Muscle of leg (tissue), 16 donors: ENCODE results near the gene KRTAP20-1. TPM values are rescaled to one million over a fixed set of nuclear protein-coding genes. Genes with fewer than 3 reads are reported as not detected.
A peak's percentile ranks its signal among the peaks of the same experiment; 100 is the strongest.

Experiments
- DNase-seq: peaks from one replicate; pipeline ENCODE4 v3.0.0; 2013
- H3K27ac ChIP-seq: one replicate; pipeline ENCODE4 v1.5.1; 2013; ENCODE audit warnings: mild to moderate bottlenecking, low read length, control low read depth
- H3K27me3 ChIP-seq: one replicate; pipeline ENCODE4 v1.6.1; 2013; ENCODE audit warnings: low read length; ENCODE audit not compliant: control insufficient read depth, insufficient read depth
- H3K36me3 ChIP-seq: one replicate; pipeline ENCODE4 v1.6.1; 2013; ENCODE audit warnings: low read length; ENCODE audit not compliant: control insufficient read depth, insufficient read depth
- H3K4me1 ChIP-seq: one replicate; pipeline ENCODE4 v1.6.1; 2013; ENCODE audit warnings: low read length; ENCODE audit not compliant: control insufficient read depth, insufficient read depth
- H3K4me3 ChIP-seq: one replicate; pipeline ENCODE4 v1.5.1; 2013; ENCODE audit warnings: low read length, control low read depth
- H3K9me3 ChIP-seq: replicated peaks from 2 replicates; pipeline ENCODE4 v1.6.1; 2013; ENCODE audit warnings: low read depth, low read length; ENCODE audit not compliant: control insufficient read depth
- WGBS: methylation state at CpG from one replicate; pipeline ENCODE4 v1.1.5; 2013; ENCODE audit warnings: missing lambda C conversion rate; ENCODE audit not compliant: insufficient coverage; 5-methylcytosine and 5-hydroxymethylcytosine counted together
- long read RNA-seq, 11 donors: transcript quantifications; one replicate each; lab custom pipeline, GENCODE V29; 2026
- polyA plus RNA-seq, 8 donors: library from polyadenylated mRNA; unstranded; fragments of 120-200 nt; gene quantifications; one replicate each; pipeline versions ENCODE4 v1.2.1 to v1.2.3, GENCODE V29; 2013; ENCODE audit warnings: inconsistent platforms in 1 of 8, low replicate concordance in 1 of 8; ENCODE audit not compliant: insufficient read length in 8 of 8, insufficient read depth in 1 of 8
- total RNA-seq: library from RNA; stranded (reverse); fragments of 120-200 nt; gene quantifications from one replicate; pipeline ENCODE4 v1.2.4, GENCODE V29; 2013

The KRTAP20-1 gene, protein sequence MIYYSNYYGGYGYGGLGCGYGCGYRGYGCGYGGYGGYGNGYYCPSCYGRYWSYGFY
- total RNA-seq (not detected), polyA plus RNA-seq (not detected)
- long read RNA-seq, donor 1: 0 reads
- long read RNA-seq, donor 2: 0 reads
- long read RNA-seq, donor 3: 0 reads
- long read RNA-seq, donor 4: 0 reads
- long read RNA-seq, donor 5: 0 reads
- long read RNA-seq, donor 6: 0 reads
- long read RNA-seq, donor 7: 0 reads
- long read RNA-seq, donor 8: 0 reads
- long read RNA-seq, donor 9: 0 reads
- long read RNA-seq, donor 10: 0 reads
- long read RNA-seq, donor 11: 0 reads

DNA sequence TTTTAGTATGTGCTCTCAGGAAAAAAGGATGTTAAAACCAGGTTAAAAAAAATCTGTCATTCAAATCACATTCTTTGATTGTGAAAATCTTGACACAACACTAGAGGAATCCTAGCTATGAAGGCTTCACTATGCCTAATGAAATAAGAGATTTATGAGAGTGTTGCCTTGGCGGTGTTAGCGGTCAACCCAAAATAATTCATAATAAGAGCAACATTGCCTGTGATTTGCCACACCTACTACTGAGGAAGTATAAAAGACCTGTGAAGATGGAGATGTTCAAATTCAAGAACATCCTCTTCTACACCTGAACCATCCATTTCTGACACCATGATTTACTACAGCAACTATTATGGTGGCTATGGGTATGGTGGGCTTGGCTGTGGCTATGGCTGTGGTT is at the start of gene KRTAP20-1:
Gene KRTAP20-1, plus strand, starts transcription at position 301 of the 400 bp plus-strand sequence. Its CDS starts 30 bp downstream, at position 331.
- WGBS: no CpG with 5 or more reads among the region's 2 CpGs
- H3K9me3 ChIP-seq: no peaks in the 10 kb centered on the region
- no peak within 1 kb of the TSS for H3K27ac ChIP-seq
- H3K36me3 ChIP-seq: no peaks in the 10 kb centered on the region
- H3K27me3 ChIP-seq: no peaks in the 10 kb centered on the region
- no peaks in the 10 kb centered on the region for H3K4me1 ChIP-seq
- H3K4me3 ChIP-seq: no peak within 1 kb of the TSS
- DNase-seq: no peak

- no peaks in the 10 kb centered on the region for H3K4me1 ChIP-seq
- no peak for DNase-seq
- H3K4me3 ChIP-seq: no peak overlapping the region
- no peak overlapping the region for H3K27ac ChIP-seq
- no peaks in the 10 kb centered on the region for H3K36me3 ChIP-seq
- H3K9me3 ChIP-seq: no peaks in the 10 kb centered on the region
- no peaks in the 10 kb centered on the region for H3K27me3 ChIP-seq
These were observed 48.6 kb upstream of the KRTAP20-1 start for GRCh38 chr21:30567617-30568016.

DNA sequence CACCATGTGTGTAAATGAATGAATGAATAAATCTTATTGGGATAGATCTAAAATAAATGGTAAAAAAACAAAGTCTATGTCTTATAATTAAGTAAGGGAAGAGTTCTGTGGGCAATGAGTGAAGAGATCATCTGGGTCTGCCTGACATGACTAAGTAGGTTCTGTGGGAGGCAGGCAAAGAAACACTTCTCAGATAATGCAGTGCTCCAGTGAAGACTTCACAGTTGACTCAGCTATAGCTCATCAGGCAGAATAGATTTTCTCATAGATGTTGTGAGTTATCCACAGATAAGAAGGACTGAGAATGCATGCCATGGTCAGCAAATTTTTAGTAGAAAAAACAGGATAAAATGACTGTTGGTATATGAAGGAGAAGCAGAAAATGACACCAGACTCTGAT is 38.5 kb upstream of the KRTAP20-1 start:
- H3K4me3 ChIP-seq: no peak overlapping the region
- DNase-seq: no peak
- no peaks in the 10 kb centered on the region for H3K36me3 ChIP-seq
- no peak overlapping the region for H3K27ac ChIP-seq
- H3K27me3 ChIP-seq: no peaks in the 10 kb centered on the region
- no peaks in the 10 kb centered on the region for H3K9me3 ChIP-seq
- H3K4me1 ChIP-seq: no peaks in the 10 kb centered on the region

- no peaks in the 10 kb centered on the region for H3K27me3 ChIP-seq
- no peak overlapping the region for H3K4me3 ChIP-seq
- 21% methylated on average over 1 of the region's 1 CpG for WGBS
- DNase-seq: peak; percentile 67
- H3K4me1 ChIP-seq: no peaks in the 10 kb centered on the region
- no peaks in the 10 kb centered on the region for H3K9me3 ChIP-seq
- H3K27ac ChIP-seq: no peak overlapping the region
- H3K36me3 ChIP-seq: no peaks in the 10 kb centered on the region
These were observed 36.9 kb upstream of the KRTAP20-1 start for GRCh38 chr21:30579346-30579745.

DNA sequence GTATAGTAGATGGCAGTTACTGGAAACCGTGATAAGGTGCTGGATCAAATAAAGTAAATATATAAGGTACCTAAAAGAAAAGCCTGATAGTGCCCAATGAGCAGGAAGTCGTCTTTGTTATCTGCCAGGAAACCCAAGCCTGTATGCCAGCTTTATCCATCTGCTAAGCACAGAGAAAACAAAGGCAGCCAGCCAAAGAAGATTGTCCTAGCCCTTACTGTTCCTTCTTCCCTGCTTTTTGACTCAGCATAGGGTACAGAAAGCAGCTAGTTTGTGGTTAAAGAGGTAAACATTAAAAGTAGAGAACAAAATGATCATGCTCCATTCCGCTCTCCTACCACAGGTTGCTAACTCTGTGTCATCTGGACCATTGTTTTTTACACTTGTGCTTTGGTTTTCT is 36.1 kb upstream of the KRTAP20-1 start:
- 71% methylated on average over 2 of the region's 3 CpGs for WGBS
- H3K4me1 ChIP-seq: no peaks in the 10 kb centered on the region
- no peaks in the 10 kb centered on the region for H3K36me3 ChIP-seq
- no peaks in the 10 kb centered on the region for H3K27me3 ChIP-seq
- H3K27ac ChIP-seq: no peak overlapping the region
- no peaks in the 10 kb centered on the region for H3K9me3 ChIP-seq
- DNase-seq: no peak
- H3K4me3 ChIP-seq: no peak overlapping the region

DNA sequence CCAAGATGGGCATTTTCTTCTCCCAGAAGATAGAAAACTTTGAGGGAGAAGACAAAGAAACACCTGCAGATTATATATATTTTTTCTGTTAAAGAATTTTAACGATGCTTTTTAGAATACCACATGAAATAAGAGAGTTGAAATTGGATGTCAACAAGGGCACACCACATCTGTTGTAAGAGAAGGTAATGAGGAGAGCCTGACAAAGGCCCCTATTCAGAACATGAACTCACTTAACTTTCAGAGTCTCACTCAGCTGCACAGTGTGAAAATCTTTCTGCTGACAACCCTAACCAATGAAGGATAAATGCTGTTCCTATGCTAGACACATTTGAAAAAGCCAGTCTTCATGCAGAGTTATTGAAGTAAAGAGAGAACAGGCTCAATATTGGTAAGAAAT is 33.4 kb upstream of the KRTAP20-1 start:
- no CpG with 5 or more reads among the region's 1 CpG for WGBS
- Histone ChIP-seq H3K4me3 (no peak overlapping the region), H3K27ac (no peak overlapping the region), H3K4me1 (no peaks in the 10 kb centered on the region), H3K36me3 (no peaks in the 10 kb centered on the region), H3K9me3 (no peaks in the 10 kb centered on the region), H3K27me3 (no peaks in the 10 kb centered on the region)
- DNase-seq: no peak

DNA sequence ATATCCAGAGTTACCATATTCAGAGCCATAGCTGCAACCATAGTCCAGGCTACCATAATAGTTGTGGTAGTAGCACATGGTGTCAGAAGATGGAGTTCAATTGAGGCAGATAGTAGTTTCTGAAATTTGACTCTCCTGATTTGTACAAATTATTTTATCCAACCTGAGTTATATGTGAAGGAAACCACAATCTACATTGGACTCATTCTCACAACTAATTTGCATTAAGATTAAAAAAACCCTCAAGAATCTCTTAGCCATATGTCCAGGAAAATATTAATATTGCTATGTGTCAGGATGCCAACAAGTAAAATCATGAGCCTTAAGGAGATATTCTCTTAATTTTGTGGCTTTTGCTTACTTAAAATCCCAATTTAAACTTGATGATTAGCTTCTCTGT is 25.9 kb upstream of the KRTAP20-1 start, which contains the start of gene KRTAP22-2:
Gene KRTAP22-2, minus strand, starts transcription at position 101 of the 400 bp plus-strand sequence.
- Histone ChIP-seq H3K36me3 (no peaks in the 10 kb centered on the region), H3K27me3 (no peaks in the 10 kb centered on the region), H3K9me3 (peaks cover 3% of the 10 kb centered on the region), H3K4me1 (no peaks in the 10 kb centered on the region), H3K4me3 (no peak within 1 kb of the TSS), H3K27ac (no peak within 1 kb of the TSS)
- DNase-seq: no peak

GRCh38 chr21:30592140-30592539 is 24.1 kb upstream of the KRTAP20-1 start, which contains the start of gene KRTAP6-3:
KRTAP6-3 (plus strand) TSS chr21:30592440; CDS start chr21:30592446, 6 bp downstream.
- H3K4me1 ChIP-seq: no peaks in the 10 kb centered on the region
- no peak within 1 kb of the TSS for H3K4me3 ChIP-seq
- no peaks in the 10 kb centered on the region for H3K36me3 ChIP-seq
- H3K9me3 ChIP-seq: peaks cover 3% of the 10 kb centered on the region
- no peak within 1 kb of the TSS for H3K27ac ChIP-seq
- 100% methylated on average over 1 of the region's 4 CpGs for WGBS
- no peaks in the 10 kb centered on the region for H3K27me3 ChIP-seq
- DNase-seq: no peak

- Histone ChIP-seq H3K27ac (no peak within 1 kb of the TSS), H3K36me3 (no peaks in the 10 kb centered on the region), H3K4me3 (no peak within 1 kb of the TSS), H3K9me3 (no peaks in the 10 kb centered on the region), H3K4me1 (no peaks in the 10 kb centered on the region), H3K27me3 (no peaks in the 10 kb centered on the region)
- DNase-seq: no peak
- WGBS: 95% methylated on average over 6 of the region's 6 CpGs
These were observed 17.4 kb upstream of the KRTAP20-1 start, which contains the start of gene KRTAP6-2 for GRCh38 chr21:30598802-30599201. KRTAP6-2 (minus strand) TSS chr21:30598902; CDS start chr21:30598874, 28 bp downstream.

DNA sequence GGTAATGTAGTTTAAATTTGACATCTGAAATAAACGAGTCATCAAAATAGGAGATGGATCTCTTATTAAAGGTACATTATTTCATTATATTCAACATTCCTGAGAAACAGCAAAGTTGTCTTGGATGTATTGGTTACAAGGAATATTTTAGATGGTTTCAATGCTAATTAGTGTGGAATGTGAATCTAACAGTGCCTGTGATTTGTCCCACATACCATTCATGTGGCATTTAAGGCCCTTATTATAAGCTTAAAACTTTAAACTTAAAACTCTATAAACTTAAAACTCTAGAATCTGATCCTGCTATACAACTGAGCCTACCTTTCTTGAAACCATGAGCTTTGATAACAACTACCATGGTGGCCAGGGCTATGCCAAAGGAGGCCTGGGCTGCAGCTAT is 15.4 kb upstream of the KRTAP20-1 start, which contains the start of gene KRTAP22-1:
Gene KRTAP22-1, plus strand, starts transcription at position 301 of the 400 bp plus-strand sequence.
- Histone ChIP-seq H3K4me3 (no peak within 1 kb of the TSS), H3K9me3 (no peaks in the 10 kb centered on the region), H3K36me3 (no peaks in the 10 kb centered on the region), H3K27ac (no peak within 1 kb of the TSS), H3K27me3 (no peaks in the 10 kb centered on the region), H3K4me1 (no peaks in the 10 kb centered on the region)
- WGBS: no CpG with 5 or more reads among the region's 1 CpG
- DNase-seq: no peak
